IgD-negative memory B cell (primary cell): ENCODE results near the gene NUMB. TPM values are rescaled to one million over a fixed set of nuclear protein-coding genes. Genes with fewer than 3 reads are reported as not detected.
A peak's percentile ranks its signal among the peaks of the same experiment; 100 is the strongest.

Experiments
- H3K27ac Mint-ChIP-seq, 3 donors: one replicate each; pipeline ENCODE4 v1.8.0; 2020 to 2022; ENCODE audit warnings: mild to moderate bottlenecking in 3 of 3, mixed read lengths in 3 of 3, moderate library complexity in 1 of 3
- H3K27me3 Mint-ChIP-seq: one replicate; pipeline ENCODE4 v1.8.0; 2021; ENCODE audit warnings: mixed read lengths
- H3K36me3 Mint-ChIP-seq: one replicate; pipeline ENCODE4 v1.8.0; 2020; ENCODE audit warnings: mild to moderate bottlenecking, mixed read lengths
- H3K4me1 Mint-ChIP-seq, 3 donors: one replicate each; pipeline ENCODE4 v1.8.0; 2020 to 2022; ENCODE audit warnings: mixed read lengths in 3 of 3, mild to moderate bottlenecking in 1 of 3
- H3K4me3 Mint-ChIP-seq, 4 donors: one replicate each; pipeline ENCODE4 v1.8.0; 2020 to 2022; ENCODE audit warnings: mild to moderate bottlenecking in 4 of 4, mixed read lengths in 4 of 4, moderate library complexity in 3 of 4
- H3K9me3 Mint-ChIP-seq, 3 donors: one replicate each; pipeline ENCODE4 v1.8.0; 2020 to 2021; ENCODE audit warnings: mixed read lengths in 3 of 3, mild to moderate bottlenecking in 1 of 3
- polyA plus RNA-seq: library from polyadenylated mRNA; unstranded; fragments of 300-500 nt; fragmentation: Illumina TruSeq; gene quantifications from one replicate; pipeline ENCODE4 v1.2.3, GENCODE V29; 2021

Gene NUMB
- polyA plus RNA-seq, 1 donor from 2014 or later: 58.3 TPM

GRCh38 chr14:73244541-73245290 is 213.6 kb downstream of the NUMB start:
- peaks cover 43% of the 10 kb centered on the region for H3K27me3 Mint-ChIP-seq
- peak overlapping the region; percentile 12 to 88 (median 48) for H3K4me3 Mint-ChIP-seq
- peaks cover 42 to 47% (median 44%) of the 10 kb centered on the region in 3 donors for H3K4me1 Mint-ChIP-seq
- no peaks in the 10 kb centered on the region for H3K9me3 Mint-ChIP-seq
- no peaks in the 10 kb centered on the region for H3K36me3 Mint-ChIP-seq
- no peak overlapping the region for H3K27ac Mint-ChIP-seq

- Mint-ChIP-seq H3K27ac (no peak overlapping the region), H3K27me3 (peaks cover 50% of the 10 kb centered on the region), H3K36me3 (no peaks in the 10 kb centered on the region), H3K4me1 (peaks cover 43 to 48% (median 44%) of the 10 kb centered on the region in 3 donors), H3K4me3 (peak overlapping the region in 2 of 4 donors; percentile 50 to 61), H3K9me3 (peaks cover 0 to 3% (median 0%) of the 10 kb centered on the region in 3 donors)
These were observed 214.6 kb downstream of the NUMB start for GRCh38 chr14:73243748-73244147.

GRCh38 chr14:73243341-73243740 is 215.0 kb downstream of the NUMB start:
- Mint-ChIP-seq H3K4me3 (peak overlapping the region; percentile 50 to 92 (median 68)), H3K27ac (peak overlapping the region in 1 of 3 donors; percentile 9), H3K27me3 (peaks cover 53% of the 10 kb centered on the region), H3K36me3 (no peaks in the 10 kb centered on the region), H3K9me3 (peaks cover 0 to 4% (median 0%) of the 10 kb centered on the region in 3 donors), H3K4me1 (peaks cover 44 to 48% (median 46%) of the 10 kb centered on the region in 3 donors)

- Mint-ChIP-seq H3K4me3 (peak overlapping the region; percentile 3 to 92 (median 68)), H3K9me3 (peaks cover 0 to 4% (median 0%) of the 10 kb centered on the region in 3 donors), H3K4me1 (peaks cover 37 to 43% (median 42%) of the 10 kb centered on the region in 3 donors), H3K27me3 (peaks cover 51% of the 10 kb centered on the region), H3K36me3 (no peaks in the 10 kb centered on the region), H3K27ac (peak overlapping the region in 1 of 3 donors; percentile 0)
These were observed 215.9 kb downstream of the NUMB start for GRCh38 chr14:73242357-73242901.

GRCh38 chr14:73241481-73242165 is 216.7 kb downstream of the NUMB start:
- Mint-ChIP-seq H3K36me3 (no peaks in the 10 kb centered on the region), H3K9me3 (peaks cover 0 to 7% (median 0%) of the 10 kb centered on the region in 3 donors), H3K4me1 (peaks cover 35 to 38% (median 36%) of the 10 kb centered on the region in 3 donors), H3K27me3 (peaks cover 51% of the 10 kb centered on the region), H3K4me3 (peak overlapping the region in 2 of 4 donors; percentile 60 to 91), H3K27ac (no peak overlapping the region)

GRCh38 chr14:73240816-73241480 is 217.4 kb downstream of the NUMB start:
- peaks cover 55% of the 10 kb centered on the region for H3K27me3 Mint-ChIP-seq
- peak overlapping the region in 3 of 4 donors; percentile 13 to 91 (median 60) for H3K4me3 Mint-ChIP-seq
- H3K4me1 Mint-ChIP-seq: peaks cover 33 to 42% (median 38%) of the 10 kb centered on the region in 3 donors
- peaks cover 0 to 7% (median 0%) of the 10 kb centered on the region in 3 donors for H3K9me3 Mint-ChIP-seq
- H3K27ac Mint-ChIP-seq: no peak overlapping the region
- no peaks in the 10 kb centered on the region for H3K36me3 Mint-ChIP-seq

- Mint-ChIP-seq H3K4me3 (peak overlapping the region in 3 of 4 donors; percentile 3 to 73 (median 20)), H3K27ac (no peak overlapping the region), H3K9me3 (peaks cover 0 to 7% (median 0%) of the 10 kb centered on the region in 3 donors), H3K4me1 (peaks cover 33 to 42% (median 39%) of the 10 kb centered on the region in 3 donors), H3K27me3 (peaks cover 62% of the 10 kb centered on the region), H3K36me3 (no peaks in the 10 kb centered on the region)
These were observed 218.7 kb downstream of the NUMB start for GRCh38 chr14:73239393-73240241.

GRCh38 chr14:73238941-73239340 is 219.4 kb downstream of the NUMB start:
- H3K9me3 Mint-ChIP-seq: peaks cover 0 to 7% (median 0%) of the 10 kb centered on the region in 3 donors
- H3K36me3 Mint-ChIP-seq: no peaks in the 10 kb centered on the region
- H3K27me3 Mint-ChIP-seq: peaks cover 65% of the 10 kb centered on the region
- peak overlapping the region in 2 of 4 donors; percentile 56 to 73 for H3K4me3 Mint-ChIP-seq
- peaks cover 32 to 42% (median 39%) of the 10 kb centered on the region in 3 donors for H3K4me1 Mint-ChIP-seq
- H3K27ac Mint-ChIP-seq: no peak overlapping the region

GRCh38 chr14:73238424-73238852 is 219.9 kb downstream of the NUMB start:
- Mint-ChIP-seq H3K36me3 (no peaks in the 10 kb centered on the region), H3K27me3 (peaks cover 66% of the 10 kb centered on the region), H3K4me1 (peaks cover 27 to 39% (median 35%) of the 10 kb centered on the region in 3 donors), H3K9me3 (peaks cover 0 to 7% (median 0%) of the 10 kb centered on the region in 3 donors), H3K27ac (no peak overlapping the region), H3K4me3 (peak overlapping the region; percentile 63 to 84 (median 75))

GRCh38 chr14:73237786-73238423 is 220.4 kb downstream of the NUMB start:
- Mint-ChIP-seq H3K4me3 (peak overlapping the region; percentile 63 to 84 (median 75)), H3K27ac (no peak overlapping the region), H3K27me3 (peaks cover 62% of the 10 kb centered on the region), H3K9me3 (peaks cover 0 to 7% (median 0%) of the 10 kb centered on the region in 3 donors), H3K36me3 (no peaks in the 10 kb centered on the region), H3K4me1 (peaks cover 25 to 35% (median 32%) of the 10 kb centered on the region in 3 donors)

GRCh38 chr14:73237219-73237785 is 221.0 kb downstream of the NUMB start, which contains the start of gene PAPLN:
PAPLN (plus strand) TSS chr14:73237506; CDS start chr14:73239779, 2,273 bp downstream.
- peaks cover 0 to 7% (median 0%) of the 10 kb centered on the region in 3 donors for H3K9me3 Mint-ChIP-seq
- no peak within 1 kb of the TSS for H3K27ac Mint-ChIP-seq
- H3K4me1 Mint-ChIP-seq: peaks cover 19 to 30% (median 27%) of the 10 kb centered on the region in 3 donors
- H3K4me3 Mint-ChIP-seq: peak within 1 kb of the TSS; percentile 71 to 86 (median 78)
- no peaks in the 10 kb centered on the region for H3K36me3 Mint-ChIP-seq
- H3K27me3 Mint-ChIP-seq: peaks cover 57% of the 10 kb centered on the region

- no peaks in the 10 kb centered on the region for H3K36me3 Mint-ChIP-seq
- peak overlapping the region in 3 of 4 donors; percentile 71 to 86 (median 83) for H3K4me3 Mint-ChIP-seq
- peaks cover 19 to 30% (median 25%) of the 10 kb centered on the region in 3 donors for H3K4me1 Mint-ChIP-seq
- peaks cover 56% of the 10 kb centered on the region for H3K27me3 Mint-ChIP-seq
- no peak overlapping the region for H3K27ac Mint-ChIP-seq
- peaks cover 0 to 7% (median 0%) of the 10 kb centered on the region in 3 donors for H3K9me3 Mint-ChIP-seq
These were observed 221.6 kb downstream of the NUMB start for GRCh38 chr14:73236752-73237218.

- Mint-ChIP-seq H3K27ac (no peak overlapping the region), H3K36me3 (no peaks in the 10 kb centered on the region), H3K4me1 (peaks cover 15 to 27% (median 24%) of the 10 kb centered on the region in 3 donors), H3K4me3 (peak overlapping the region in 3 of 4 donors; percentile 33 to 72 (median 60)), H3K27me3 (peaks cover 49% of the 10 kb centered on the region), H3K9me3 (peaks cover 0 to 7% (median 0%) of the 10 kb centered on the region in 3 donors)
These were observed 222.2 kb downstream of the NUMB start for GRCh38 chr14:73236157-73236556.
